ENCODE measurements around the gene DYNC2LI1. TPM values are rescaled to one million over a fixed set of nuclear protein-coding genes. Genes with fewer than 3 reads are reported as not detected.

DYNC2LI1 gene
- polyA plus RNA-seq, 1 donor (not counting 4 experiments of a cell fraction or from before 2014, with no cell fraction given) = 29.9 TPM

GRCh38 chr2:43736637-43737036 lies 37.2 kb upstream of the DYNC2LI1 start:
- TF ChIP-seq, protein P1, sequence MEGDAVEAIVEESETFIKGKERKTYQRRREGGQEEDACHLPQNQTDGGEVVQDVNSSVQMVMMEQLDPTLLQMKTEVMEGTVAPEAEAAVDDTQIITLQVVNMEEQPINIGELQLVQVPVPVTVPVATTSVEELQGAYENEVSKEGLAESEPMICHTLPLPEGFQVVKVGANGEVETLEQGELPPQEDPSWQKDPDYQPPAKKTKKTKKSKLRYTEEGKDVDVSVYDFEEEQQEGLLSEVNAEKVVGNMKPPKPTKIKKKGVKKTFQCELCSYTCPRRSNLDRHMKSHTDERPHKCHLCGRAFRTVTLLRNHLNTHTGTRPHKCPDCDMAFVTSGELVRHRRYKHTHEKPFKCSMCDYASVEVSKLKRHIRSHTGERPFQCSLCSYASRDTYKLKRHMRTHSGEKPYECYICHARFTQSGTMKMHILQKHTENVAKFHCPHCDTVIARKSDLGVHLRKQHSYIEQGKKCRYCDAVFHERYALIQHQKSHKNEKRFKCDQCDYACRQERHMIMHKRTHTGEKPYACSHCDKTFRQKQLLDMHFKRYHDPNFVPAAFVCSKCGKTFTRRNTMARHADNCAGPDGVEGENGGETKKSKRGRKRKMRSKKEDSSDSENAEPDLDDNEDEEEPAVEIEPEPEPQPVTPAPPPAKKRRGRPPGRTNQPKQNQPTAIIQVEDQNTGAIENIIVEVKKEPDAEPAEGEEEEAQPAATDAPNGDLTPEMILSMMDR (optimal IDR thresholded peaks at IDR 0.05 in 1 of 3, IDR thresholded peaks at IDR 0.05 in 1 of 3, conservative IDR thresholded peaks at IDR 0.05 in 1 of 3; ENCODE audit: extremely low read depth in 1 of 3, insufficient read depth in 2 of 3, low read length in 3 of 3) = no peak
- no peak for TF ChIP-seq EZH2 (IDR thresholded peaks at IDR 0.05; ENCODE audit: low read length)
- Histone ChIP-seq H3K36me3 (ENCODE audit: control insufficient read depth in 2 of 2, extremely low read depth in 1 of 2, insufficient read depth in 2 of 2, low read length in 2 of 2) (no peaks in the 10 kb centered on the region), H3K9me1 (ENCODE audit: control insufficient read depth, extremely low read depth, insufficient read depth, low read length) (no peaks in the 10 kb centered on the region), H3K4me2 (ENCODE audit: control insufficient read depth, extremely low read depth, insufficient read depth, low read depth, low read length) (no peak overlapping the region), H3K9ac (ENCODE audit: control insufficient read depth, extremely low read depth, insufficient read depth, low read length) (no peak overlapping the region), H3K27me3 (ENCODE audit: control insufficient read depth, extremely low read depth, insufficient read depth, low read length) (no peaks in the 10 kb centered on the region), H3K27ac (ENCODE audit: control insufficient read depth, insufficient read depth, low read length) (no peak overlapping the region), H3K9me3 (ENCODE audit: control insufficient read depth, low read depth, low read length) (no peaks in the 10 kb centered on the region), H4K20me1 (ENCODE audit: control insufficient read depth, extremely low read depth, insufficient read depth, low read length) (no peaks in the 10 kb centered on the region), H3K79me2 (ENCODE audit: control insufficient read depth, insufficient read depth, low read length) (no peaks in the 10 kb centered on the region), H3K4me1 (ENCODE audit: control insufficient read depth, extremely low read depth, insufficient read depth, low read length) (no peaks in the 10 kb centered on the region), H3K4me3 (ENCODE audit: control insufficient read depth in 2 of 3, extremely low read depth in 1 of 3, insufficient read depth in 2 of 3, low read depth in 1 of 3, low read length in 3 of 3) (no peak overlapping the region), H2AFZ (ENCODE audit: control insufficient read depth, low read length) (no peak overlapping the region)
- no peak for FAIRE-seq
- no peak for DNase-seq (ENCODE audit: low read depth, low spot score)
- dilution Hi-C loops (cut with MboI; ENCODE audit: extremely low pct_ligation_motif_present, low sequenced_read_pairs) = no loop called here

- Histone ChIP-seq H3K9me3 (ENCODE audit: control insufficient read depth, low read depth, low read length) (no peaks in the 10 kb centered on the region), H3K4me2 (ENCODE audit: control insufficient read depth, extremely low read depth, insufficient read depth, low read depth, low read length) (no peak overlapping the region), H2AFZ (ENCODE audit: control insufficient read depth, low read length) (no peak overlapping the region), H3K27me3 (ENCODE audit: control insufficient read depth, extremely low read depth, insufficient read depth, low read length) (no peaks in the 10 kb centered on the region), H3K9me1 (ENCODE audit: control insufficient read depth, extremely low read depth, insufficient read depth, low read length) (no peaks in the 10 kb centered on the region), H3K4me1 (ENCODE audit: control insufficient read depth, extremely low read depth, insufficient read depth, low read length) (no peaks in the 10 kb centered on the region), H3K79me2 (ENCODE audit: control insufficient read depth, insufficient read depth, low read length) (no peaks in the 10 kb centered on the region), H3K9ac (ENCODE audit: control insufficient read depth, extremely low read depth, insufficient read depth, low read length) (no peak overlapping the region), H3K4me3 (ENCODE audit: control insufficient read depth in 2 of 3, extremely low read depth in 1 of 3, insufficient read depth in 2 of 3, low read depth in 1 of 3, low read length in 3 of 3) (no peak overlapping the region), H4K20me1 (ENCODE audit: control insufficient read depth, extremely low read depth, insufficient read depth, low read length) (no peaks in the 10 kb centered on the region), H3K36me3 (ENCODE audit: control insufficient read depth in 2 of 2, extremely low read depth in 1 of 2, insufficient read depth in 2 of 2, low read length in 2 of 2) (no peaks in the 10 kb centered on the region), H3K27ac (ENCODE audit: control insufficient read depth, insufficient read depth, low read length) (no peak overlapping the region)
- dilution Hi-C loops (cut with MboI; ENCODE audit: extremely low pct_ligation_motif_present, low sequenced_read_pairs) = no loop called here
- TF ChIP-seq, protein P1 (optimal IDR thresholded peaks at IDR 0.05 in 1 of 3, IDR thresholded peaks at IDR 0.05 in 1 of 3, conservative IDR thresholded peaks at IDR 0.05 in 1 of 3; ENCODE audit: extremely low read depth in 1 of 3, insufficient read depth in 2 of 3, low read length in 3 of 3) = no peak
- no peak for TF ChIP-seq EZH2 (IDR thresholded peaks at IDR 0.05; ENCODE audit: low read length)
- FAIRE-seq (no peak), DNase-seq (ENCODE audit: low read depth, low spot score) (no peak)
These were observed 36.6 kb upstream of the DYNC2LI1 start for GRCh38 chr2:43737097-43737854.
